IgD-negative memory B cell (primary cell): ENCODE data around the gene ANKFY1. TPM values are rescaled to one million over a fixed set of nuclear protein-coding genes. Genes with fewer than 3 reads are reported as not detected.

Source experiments
- H3K27ac Mint-ChIP-seq, 3 donors: one replicate each; pipeline ENCODE4 v1.8.0; 2020 to 2022; ENCODE audit warnings: mild to moderate bottlenecking in 3 of 3, mixed read lengths in 3 of 3, moderate library complexity in 1 of 3
- H3K27me3 Mint-ChIP-seq: one replicate; pipeline ENCODE4 v1.8.0; 2021; ENCODE audit warnings: mixed read lengths
- H3K36me3 Mint-ChIP-seq: one replicate; pipeline ENCODE4 v1.8.0; 2020; ENCODE audit warnings: mild to moderate bottlenecking, mixed read lengths
- H3K4me1 Mint-ChIP-seq, 3 donors: one replicate each; pipeline ENCODE4 v1.8.0; 2020 to 2022; ENCODE audit warnings: mixed read lengths in 3 of 3, mild to moderate bottlenecking in 1 of 3
- H3K4me3 Mint-ChIP-seq, 4 donors: one replicate each; pipeline ENCODE4 v1.8.0; 2020 to 2022; ENCODE audit warnings: mild to moderate bottlenecking in 4 of 4, mixed read lengths in 4 of 4, moderate library complexity in 3 of 4
- H3K9me3 Mint-ChIP-seq, 3 donors: one replicate each; pipeline ENCODE4 v1.8.0; 2020 to 2021; ENCODE audit warnings: mixed read lengths in 3 of 3, mild to moderate bottlenecking in 1 of 3
- polyA plus RNA-seq: library from polyadenylated mRNA; unstranded; fragments of 300-500 nt; fragmentation: Illumina TruSeq; gene quantifications from one replicate; pipeline ENCODE4 v1.2.3, GENCODE V29; 2021

The ANKFY1 gene
- polyA plus RNA-seq, 1 donor from 2014 or later, result 9.4 TPM

DNA sequence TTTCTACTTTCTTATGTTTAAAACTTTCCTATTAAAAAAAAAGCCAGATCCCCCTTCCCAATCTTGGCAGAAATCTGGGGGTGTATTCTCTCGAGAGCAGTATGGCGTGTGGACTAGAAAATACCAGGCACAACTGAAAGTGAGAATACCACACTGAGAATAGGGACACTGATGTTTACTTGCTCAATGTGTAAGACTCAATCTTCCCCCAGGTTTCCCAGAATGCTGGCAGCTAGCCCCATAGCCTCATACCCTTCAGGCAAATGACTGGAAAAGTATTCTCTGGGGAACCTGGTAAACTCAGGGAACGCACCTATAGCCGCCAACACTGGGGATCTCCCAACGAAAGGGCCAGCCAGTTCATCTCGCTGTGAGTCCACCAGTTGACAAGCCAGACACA, 136.2 kb downstream of the ANKFY1 start:
- peaks cover 23 to 40% (median 28%) of the 10 kb centered on the region in 3 donors for H3K4me1 Mint-ChIP-seq
- H3K9me3 Mint-ChIP-seq, result no peaks in the 10 kb centered on the region
- peak overlapping the region in 1 of 3 donors; percentile 43 for H3K27ac Mint-ChIP-seq
- H3K36me3 Mint-ChIP-seq, result peaks cover 13% of the 10 kb centered on the region
- no peaks in the 10 kb centered on the region for H3K27me3 Mint-ChIP-seq
- no peak overlapping the region for H3K4me3 Mint-ChIP-seq

DNA sequence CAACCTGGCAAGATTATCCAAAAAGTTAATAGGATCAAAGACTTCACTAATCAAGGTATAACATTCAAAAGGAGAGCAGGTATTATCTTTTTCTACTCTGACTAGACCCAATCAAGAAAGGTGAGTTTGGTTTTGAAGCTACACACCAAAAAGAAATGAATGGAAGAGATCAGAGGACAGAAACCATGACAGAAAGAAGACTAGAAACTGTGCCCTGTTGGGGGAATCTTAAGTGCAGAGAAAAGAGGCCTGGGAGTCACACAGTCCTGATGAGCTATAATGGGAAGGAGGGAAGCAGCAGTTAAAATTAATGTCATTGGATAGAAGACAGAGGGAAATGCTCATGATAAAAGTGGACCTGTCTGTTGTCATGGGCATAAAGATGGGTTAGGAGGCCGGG, 138.2 kb downstream of the ANKFY1 start:
- peaks cover 7% of the 10 kb centered on the region for H3K36me3 Mint-ChIP-seq

DNA sequence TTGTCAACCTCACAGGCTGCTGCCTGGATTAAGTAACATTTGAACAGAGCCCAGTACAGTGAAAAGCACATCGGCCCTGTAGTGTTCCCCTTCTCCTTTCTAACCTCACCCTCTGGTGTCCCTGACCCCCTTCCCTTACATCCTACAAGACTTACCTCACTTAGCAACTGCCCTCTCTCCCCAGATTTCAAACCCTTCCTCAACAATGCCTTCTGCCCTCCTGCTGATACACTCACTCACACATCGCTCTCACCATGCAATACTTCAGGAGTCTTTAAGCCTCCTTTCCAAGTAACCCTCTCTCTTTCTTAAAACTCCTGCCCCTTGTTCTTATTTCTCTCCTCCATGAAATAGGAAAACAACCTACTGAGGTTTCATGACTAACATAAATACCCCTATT, 138.8 kb downstream of the ANKFY1 start:
- Mint-ChIP-seq H3K27me3 (no peaks in the 10 kb centered on the region), H3K9me3 (no peaks in the 10 kb centered on the region), H3K27ac (peak overlapping the region in 1 of 3 donors; percentile 54), H3K36me3 (peaks cover 4% of the 10 kb centered on the region), H3K4me1 (peaks cover 17 to 29% (median 19%) of the 10 kb centered on the region in 3 donors), H3K4me3 (no peak overlapping the region)

More for the DNA sequence above, 138.2 kb downstream of the ANKFY1 start:
- Mint-ChIP-seq H3K4me1 (peaks cover 17 to 32% (median 22%) of the 10 kb centered on the region in 3 donors), H3K27ac (no peak overlapping the region), H3K9me3 (no peaks in the 10 kb centered on the region), H3K27me3 (no peaks in the 10 kb centered on the region), H3K4me3 (no peak overlapping the region)

DNA sequence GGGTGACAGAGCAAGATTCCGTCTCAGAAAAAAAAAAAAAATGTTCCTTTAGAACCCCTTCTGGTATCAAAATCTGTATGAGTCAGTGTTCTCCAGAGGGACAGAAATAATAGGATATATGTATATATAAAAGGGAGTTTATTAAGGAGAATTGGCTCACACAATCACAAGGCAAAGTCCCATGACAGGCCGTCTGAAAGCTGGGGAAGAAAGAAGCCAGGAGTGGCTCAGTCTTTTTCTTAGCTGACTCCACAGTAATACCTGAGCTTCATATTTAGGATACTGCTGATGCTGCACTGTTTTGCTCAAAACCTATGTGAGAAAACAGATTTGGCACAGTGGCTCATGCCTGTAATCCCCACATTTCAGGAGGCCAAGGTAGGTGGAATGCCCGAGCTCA, 143.4 kb downstream of the ANKFY1 start:
- H3K27ac Mint-ChIP-seq, result peak overlapping the region in 1 of 3 donors; percentile 27
- H3K4me1 Mint-ChIP-seq, result peaks cover 0 to 9% (median 3%) of the 10 kb centered on the region in 3 donors
- no peaks in the 10 kb centered on the region for H3K9me3 Mint-ChIP-seq
- no peaks in the 10 kb centered on the region for H3K36me3 Mint-ChIP-seq
- H3K27me3 Mint-ChIP-seq, result no peaks in the 10 kb centered on the region
- no peak overlapping the region for H3K4me3 Mint-ChIP-seq

DNA sequence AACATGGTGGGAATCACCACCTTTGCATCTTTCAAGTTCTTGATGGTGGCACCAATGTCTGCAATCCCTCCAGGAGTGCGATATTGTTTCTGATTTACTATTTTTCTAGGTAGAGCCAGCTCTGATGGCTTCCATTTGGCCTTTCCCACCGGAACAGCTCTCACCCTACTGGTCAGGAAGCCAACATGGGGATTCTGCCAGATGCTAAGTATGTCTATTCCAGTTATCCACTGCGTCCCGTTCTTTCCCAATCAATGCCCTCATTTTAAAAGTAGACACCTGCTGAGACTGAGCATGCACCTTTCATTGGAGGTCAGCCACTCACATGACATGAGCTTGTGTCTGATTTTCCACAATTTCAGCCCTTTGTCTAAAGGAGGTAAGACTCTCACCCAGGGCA, 144.5 kb downstream of the ANKFY1 start:
- H3K36me3 Mint-ChIP-seq, result no peaks in the 10 kb centered on the region
- no peaks in the 10 kb centered on the region for H3K27me3 Mint-ChIP-seq
- peaks cover 0 to 5% (median 0%) of the 10 kb centered on the region in 3 donors for H3K4me1 Mint-ChIP-seq
- no peaks in the 10 kb centered on the region for H3K9me3 Mint-ChIP-seq
- no peak overlapping the region for H3K4me3 Mint-ChIP-seq
- H3K27ac Mint-ChIP-seq, result no peak overlapping the region

DNA sequence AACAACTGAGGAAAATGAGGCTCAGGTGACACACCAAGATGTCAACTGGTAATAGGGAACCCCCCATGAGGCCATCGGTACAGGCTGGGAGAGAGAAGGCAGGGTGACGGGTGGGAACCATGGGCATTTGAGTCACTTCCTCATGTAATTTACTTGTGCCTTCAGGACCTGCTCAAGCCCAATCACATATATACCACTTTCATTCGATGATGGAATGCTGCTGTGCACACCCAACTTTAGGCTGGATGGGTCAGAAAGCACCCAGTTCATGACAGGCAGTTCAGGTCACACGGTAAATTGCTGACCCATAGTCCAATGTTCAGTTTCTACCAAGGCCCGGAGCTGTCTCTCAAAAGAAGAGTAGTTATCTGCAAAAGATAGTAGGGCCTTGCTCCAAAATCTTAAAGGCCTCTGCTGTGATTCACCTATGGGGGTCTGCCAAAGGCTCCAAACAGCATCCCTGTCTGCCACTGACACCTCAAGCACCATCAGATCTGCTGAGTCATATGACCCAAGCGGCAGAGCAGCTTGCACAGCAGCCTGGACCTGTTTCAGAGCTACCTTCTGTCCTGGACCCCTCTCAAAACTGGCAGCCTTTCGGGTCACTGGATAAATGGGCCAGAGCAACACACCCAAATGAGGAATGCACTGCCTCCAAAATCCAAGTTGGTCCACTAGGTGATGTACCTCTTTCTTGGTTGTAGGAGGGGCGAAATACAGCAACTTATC, 145.6 kb downstream of the ANKFY1 start:
- H3K9me3 Mint-ChIP-seq, result no peaks in the 10 kb centered on the region
- H3K27ac Mint-ChIP-seq, result no peak overlapping the region
- H3K4me1 Mint-ChIP-seq, result peaks cover 0 to 4% (median 0%) of the 10 kb centered on the region in 3 donors
- H3K4me3 Mint-ChIP-seq, result no peak overlapping the region
- H3K27me3 Mint-ChIP-seq, result no peaks in the 10 kb centered on the region
- no peaks in the 10 kb centered on the region for H3K36me3 Mint-ChIP-seq

DNA sequence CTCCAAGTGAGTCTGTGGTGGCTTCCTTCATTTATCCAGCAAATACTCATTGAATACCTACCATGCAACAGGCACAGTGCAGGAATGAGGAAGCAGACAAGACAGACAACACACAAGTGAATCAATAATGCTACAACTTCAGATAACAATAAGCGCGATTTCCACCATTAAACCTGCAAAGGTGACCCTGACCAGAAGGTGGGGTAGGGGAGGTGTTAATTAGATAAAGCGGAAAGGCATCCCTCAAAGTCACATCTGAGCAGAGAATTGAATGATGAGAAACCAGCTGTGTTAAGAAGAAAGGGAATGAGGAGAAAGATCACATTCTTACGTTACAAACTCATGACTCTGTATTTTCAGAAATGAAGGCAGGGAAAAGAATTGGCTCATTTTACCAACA, 147.3 kb downstream of the ANKFY1 start:
- Mint-ChIP-seq H3K9me3 (no peaks in the 10 kb centered on the region), H3K4me1 (peaks cover 0 to 4% (median 0%) of the 10 kb centered on the region in 3 donors), H3K4me3 (no peak overlapping the region), H3K27ac (no peak overlapping the region), H3K27me3 (no peaks in the 10 kb centered on the region), H3K36me3 (no peaks in the 10 kb centered on the region)

Other genes with a start within 250 kb of the ANKFY1 start
- gene ZZEF1, start 120.9 kb downstream of the ANKFY1 start, polyA plus RNA-seq, result 5.2 TPM
- 14.1 TPM for gene CYB5D2, start 120.8 kb downstream of the ANKFY1 start, polyA plus RNA-seq
- gene UBE2G1, start 102.7 kb upstream of the ANKFY1 start, polyA plus RNA-seq, result 97.5 TPM
- 0.94 TPM for gene SPNS3, start 170.0 kb upstream of the ANKFY1 start, polyA plus RNA-seq
- gene SPNS2, start 234.9 kb upstream of the ANKFY1 start, polyA plus RNA-seq, result not detected